HepG2 (cell line): ENCODE measurements around the gene NUPR2. TPM values are rescaled to one million over a fixed set of nuclear protein-coding genes. Genes with fewer than 3 reads are reported as not detected.

Experiments used
- CENPT ChIP-seq: sonication (generic); formaldehyde crosslinking; IDR thresholded peaks from 2 replicates; pipeline ENCODE4 v1.8.0; 2022; ENCODE audit warnings: low read depth, mild to moderate bottlenecking, moderate library complexity, missing genetic modification reagents
- CREB3 ChIP-seq: sonication (generic); formaldehyde crosslinking; IDR thresholded peaks from 2 replicates; pipeline ENCODE4 v1.5.0; 2020; ENCODE audit warnings: missing genetic modification reagents
- EEA1 ChIP-seq: sonication (generic); formaldehyde crosslinking; IDR thresholded peaks from 2 replicates; pipeline ENCODE4 v1.5.1; 2020; ENCODE audit warnings: mild to moderate bottlenecking, missing genetic modification reagents, borderline replicate concordance
- MBD4 ChIP-seq: IDR thresholded peaks from 2 replicates; pipeline ENCODE4 v1.6.1; 2012; ENCODE audit warnings: low read length, inconsistent platforms, borderline replicate concordance
- MEF2D ChIP-seq: sonication (generic); formaldehyde crosslinking; IDR thresholded peaks from 2 replicates; pipeline ENCODE4 v1.5.1; 2020; ENCODE audit warnings: mild to moderate bottlenecking, missing genetic modification reagents
- MYC ChIP-seq: sonication (generic); formaldehyde crosslinking; IDR thresholded peaks from 2 replicates; pipeline ENCODE4 v1.9.0; 2021; ENCODE audit warnings: missing genetic modification reagents, borderline replicate concordance
- NFIC ChIP-seq: IDR thresholded peaks from 2 replicates; pipeline ENCODE4 v1.6.1; 2012; ENCODE audit warnings: mild to moderate bottlenecking, low read length, inconsistent platforms
- YEATS4 ChIP-seq: sonication (generic); formaldehyde crosslinking; IDR thresholded peaks from 2 replicates; pipeline ENCODE4 v1.4.0; 2020; ENCODE audit warnings: missing genetic modification reagents, borderline replicate concordance
- ZNF646 ChIP-seq: sonication (generic); formaldehyde crosslinking; IDR thresholded peaks from 2 replicates; pipeline ENCODE4 v1.9.0; 2021; ENCODE audit warnings: mild to moderate bottlenecking, missing genetic modification reagents
- ZNF709 ChIP-seq: sonication (generic); formaldehyde crosslinking; IDR thresholded peaks from 2 replicates; pipeline ENCODE4 v1.5.0; 2020; ENCODE audit warnings: mild to moderate bottlenecking, missing genetic modification reagents
- ZNF891 ChIP-seq: sonication (generic); formaldehyde crosslinking; IDR thresholded peaks from 2 replicates; pipeline ENCODE4 v1.5.0; 2020; ENCODE audit warnings: mild to moderate bottlenecking, missing genetic modification reagents
- polyA plus RNA-seq, 8 experiments: library from polyadenylated mRNA; depleted of rRNA in 3 of 8; stranded (reverse) in 7 of 8; unstranded in 1 of 8; fragments of >200 nt; fragmentation: Illumina TruSeq in 4 of 8; extraction: Trizol in 4 of 8; gene quantifications; 2 replicates each; pipeline versions ENCODE4 v1.2.1 to v1.2.3, GENCODE V29; 2011 to 2016; ENCODE audit warnings: low read depth in 4 of 8, missing spikeins in 1 of 8, mixed read lengths in 1 of 8; ENCODE audit not compliant: insufficient read depth in 1 of 8
- total RNA-seq, 5 experiments: library from RNA; depleted of rRNA; stranded (reverse); fragments of >200 nt; fragmentation: Illumina TruSeq; extraction: Trizol; gene quantifications; 2 replicates each; pipeline ENCODE4 v1.2.3, GENCODE V29; 2016; ENCODE audit warnings: low read depth in 1 of 5
- TF ChIP-seq, protein P1 (sequence below): sonication (generic); formaldehyde crosslinking; IDR thresholded peaks from 2 replicates; pipeline ENCODE4 v1.5.1; 2020; ENCODE audit warnings: mild to moderate bottlenecking, missing genetic modification reagents, borderline replicate concordance
- TF ChIP-seq, protein P2 (sequence below): sonication (generic); formaldehyde crosslinking; IDR thresholded peaks from 2 replicates; pipeline ENCODE4 v1.8.0; 2022; ENCODE audit warnings: missing genetic modification reagents, mild to moderate bottlenecking, inconsistent platforms, borderline replicate concordance

The NUPR2 gene
- total and polyA plus RNA-seq, 2 of the 13 experiments (the other 11 are each of a cell fraction or from before 2014, with no cell fraction given) = not detected

DNA sequence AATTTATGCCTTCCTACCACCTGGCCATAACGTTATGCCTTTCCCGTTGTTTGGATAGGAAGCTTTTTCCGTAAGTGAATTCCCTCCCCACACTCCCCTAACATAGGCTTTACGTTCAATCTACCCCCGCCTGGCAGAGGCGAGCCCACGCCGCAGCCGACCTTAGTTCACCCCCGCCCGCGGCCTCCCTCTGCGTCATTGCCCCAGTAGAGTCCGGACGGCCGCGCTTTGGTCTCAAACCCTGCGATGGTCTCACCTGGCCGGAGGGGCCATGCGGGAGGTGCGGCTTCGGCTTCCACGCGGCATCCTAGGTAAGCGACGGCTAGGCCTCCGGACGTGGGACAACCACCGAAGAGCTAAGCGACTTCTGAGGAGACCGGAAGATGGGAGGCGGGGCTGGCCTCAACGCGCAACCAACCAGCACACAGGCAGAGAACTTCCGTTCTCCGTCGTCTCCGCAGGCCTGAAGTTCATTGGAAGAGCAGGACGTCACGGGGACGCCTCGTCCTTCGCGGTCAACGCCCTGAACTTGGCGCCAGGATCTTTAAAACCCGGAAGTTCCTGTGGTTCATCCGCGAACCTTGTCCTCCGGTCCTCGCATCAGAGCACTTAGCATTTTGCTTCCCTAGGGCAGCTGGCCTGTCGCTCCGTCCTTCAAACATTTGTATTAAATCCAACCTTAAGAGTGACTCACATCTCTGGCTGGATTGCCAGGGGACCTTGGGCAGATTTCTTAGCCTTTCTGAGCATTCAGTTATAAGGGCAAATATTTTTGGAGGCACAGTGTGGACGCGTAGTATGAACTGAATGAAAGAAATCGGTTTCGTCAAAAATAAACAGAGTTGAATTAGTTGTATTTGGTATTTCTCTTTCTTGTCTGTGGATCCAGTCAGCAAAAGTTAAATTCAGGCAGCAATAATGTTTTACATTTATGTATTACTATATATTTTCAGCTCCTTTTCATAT lies 9.8 kb downstream of the NUPR2 start, which contains the start of gene CHCHD2 (continued):
- TF ChIP-seq, protein P1, sequence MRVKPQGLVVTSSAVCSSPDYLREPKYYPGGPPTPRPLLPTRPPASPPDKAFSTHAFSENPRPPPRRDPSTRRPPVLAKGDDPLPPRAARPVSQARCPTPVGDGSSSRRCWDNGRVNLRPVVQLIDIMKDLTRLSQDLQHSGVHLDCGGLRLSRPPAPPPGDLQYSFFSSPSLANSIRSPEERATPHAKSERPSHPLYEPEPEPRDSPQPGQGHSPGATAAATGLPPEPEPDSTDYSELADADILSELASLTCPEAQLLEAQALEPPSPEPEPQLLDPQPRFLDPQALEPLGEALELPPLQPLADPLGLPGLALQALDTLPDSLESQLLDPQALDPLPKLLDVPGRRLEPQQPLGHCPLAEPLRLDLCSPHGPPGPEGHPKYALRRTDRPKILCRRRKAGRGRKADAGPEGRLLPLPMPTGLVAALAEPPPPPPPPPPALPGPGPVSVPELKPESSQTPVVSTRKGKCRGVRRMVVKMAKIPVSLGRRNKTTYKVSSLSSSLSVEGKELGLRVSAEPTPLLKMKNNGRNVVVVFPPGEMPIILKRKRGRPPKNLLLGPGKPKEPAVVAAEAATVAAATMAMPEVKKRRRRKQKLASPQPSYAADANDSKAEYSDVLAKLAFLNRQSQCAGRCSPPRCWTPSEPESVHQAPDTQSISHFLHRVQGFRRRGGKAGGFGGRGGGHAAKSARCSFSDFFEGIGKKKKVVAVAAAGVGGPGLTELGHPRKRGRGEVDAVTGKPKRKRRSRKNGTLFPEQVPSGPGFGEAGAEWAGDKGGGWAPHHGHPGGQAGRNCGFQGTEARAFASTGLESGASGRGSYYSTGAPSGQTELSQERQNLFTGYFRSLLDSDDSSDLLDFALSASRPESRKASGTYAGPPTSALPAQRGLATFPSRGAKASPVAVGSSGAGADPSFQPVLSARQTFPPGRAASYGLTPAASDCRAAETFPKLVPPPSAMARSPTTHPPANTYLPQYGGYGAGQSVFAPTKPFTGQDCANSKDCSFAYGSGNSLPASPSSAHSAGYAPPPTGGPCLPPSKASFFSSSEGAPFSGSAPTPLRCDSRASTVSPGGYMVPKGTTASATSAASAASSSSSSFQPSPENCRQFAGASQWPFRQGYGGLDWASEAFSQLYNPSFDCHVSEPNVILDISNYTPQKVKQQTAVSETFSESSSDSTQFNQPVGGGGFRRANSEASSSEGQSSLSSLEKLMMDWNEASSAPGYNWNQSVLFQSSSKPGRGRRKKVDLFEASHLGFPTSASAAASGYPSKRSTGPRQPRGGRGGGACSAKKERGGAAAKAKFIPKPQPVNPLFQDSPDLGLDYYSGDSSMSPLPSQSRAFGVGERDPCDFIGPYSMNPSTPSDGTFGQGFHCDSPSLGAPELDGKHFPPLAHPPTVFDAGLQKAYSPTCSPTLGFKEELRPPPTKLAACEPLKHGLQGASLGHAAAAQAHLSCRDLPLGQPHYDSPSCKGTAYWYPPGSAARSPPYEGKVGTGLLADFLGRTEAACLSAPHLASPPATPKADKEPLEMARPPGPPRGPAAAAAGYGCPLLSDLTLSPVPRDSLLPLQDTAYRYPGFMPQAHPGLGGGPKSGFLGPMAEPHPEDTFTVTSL (CRISPR knock-in tag) = no peak
- TF ChIP-seq NFIC (0 out of 2 replicates have a peak, but pooled peaks have one; percentile 26), EEA1 (no peak), CREB3 (CRISPR knock-in tag) (no peak), ZNF891 (peak; percentile 97), MBD4 (no peak), MEF2D (CRISPR knock-in tag) (peak; percentile 90), ZNF709 (peak; percentile 94), ZNF646 (CRISPR knock-in tag) (no peak), CENPT (CRISPR knock-in tag) (no peak), MYC (peak; percentile 95), YEATS4 (CRISPR knock-in tag) (peak; percentile 86)
- TF ChIP-seq, protein P2, sequence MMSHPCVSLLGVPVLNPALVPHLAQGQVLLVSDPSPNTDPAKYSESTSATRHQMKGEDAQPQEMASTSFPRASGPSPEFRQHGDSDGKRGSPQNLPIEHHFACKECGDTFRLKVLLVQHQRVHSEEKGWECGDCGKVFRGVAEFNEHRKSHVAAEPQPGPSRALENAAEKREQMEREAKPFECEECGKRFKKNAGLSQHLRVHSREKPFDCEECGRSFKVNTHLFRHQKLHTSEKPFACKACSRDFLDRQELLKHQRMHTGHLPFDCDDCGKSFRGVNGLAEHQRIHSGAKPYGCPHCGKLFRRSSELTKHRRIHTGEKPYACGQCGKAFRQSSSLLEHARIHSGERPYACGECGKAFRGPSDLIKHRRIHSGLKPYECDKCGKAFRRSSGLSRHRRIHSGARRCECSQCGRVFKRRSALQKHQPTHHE (CRISPR knock-in tag) = no peak
